Neutrophil (primary cell): ENCODE measurements around the gene FXYD4.

Experiments
- H3K27ac ChIP-seq: fragments of 200-600 bp; sonication (generic); 2 replicates; pipeline ENCODE4 v1.5.1; 2016; ENCODE audit warnings: mild to moderate bottlenecking, moderate library complexity
- H3K27me3 ChIP-seq: fragments of 200-600 bp; sonication (generic); 2 replicates; pipeline ENCODE4 v1.6.0; 2016; ENCODE audit warnings: mild to moderate bottlenecking
- H3K36me3 ChIP-seq: fragments of 200-600 bp; sonication (generic); 2 replicates; pipeline ENCODE4 v1.5.1; 2017
- H3K4me1 ChIP-seq, 2 experiments: fragments of 200-600 bp in 1 of 2; sonication (generic) in 1 of 2; 1 replicate in 1 of 2; 2 replicates in 1 of 2; pipeline versions ENCODE4 v1.5.1 to v1.6.1; 2013 to 2016; ENCODE audit warnings: low read depth in 1 of 2, low read length in 1 of 2, mild to moderate bottlenecking in 1 of 2, moderate library complexity in 1 of 2; ENCODE audit not compliant: control insufficient read depth in 1 of 2, insufficient read depth in 1 of 2
- H3K4me3 ChIP-seq, 2 experiments: fragments of 200-600 bp in 1 of 2; sonication (generic) in 1 of 2; 1 replicate in 1 of 2; 2 replicates in 1 of 2; pipeline ENCODE4 v1.5.1; 2013 to 2016; ENCODE audit warnings: low read depth in 1 of 2, low read length in 1 of 2, mild to moderate bottlenecking in 1 of 2, moderate library complexity in 1 of 2
- H3K9me3 ChIP-seq: fragments of 200-600 bp; sonication (generic); 2 replicates; pipeline ENCODE4 v1.5.1; 2016
- CTCF ChIP-seq: fragments of 200-600 bp; sonication (generic); IDR thresholded peaks from 2 replicates; pipeline ENCODE4 v1.5.1; 2016; ENCODE audit warnings: antibody characterized with exemption

FXYD4 gene

GRCh38 chr10:43353495-43354329, 17.7 kb upstream of the FXYD4 start:
- Histone ChIP-seq H3K4me3 (no peak overlapping the region), H3K36me3 (no peaks in the 10 kb centered on the region), H3K27me3 (peaks cover 44% of the 10 kb centered on the region), H3K9me3 (no peaks in the 10 kb centered on the region), H3K27ac (no peak overlapping the region), H3K4me1 (no peaks in the 10 kb centered on the region)
- no peak for TF ChIP-seq CTCF

GRCh38 chr10:43354330-43354635, 17.2 kb upstream of the FXYD4 start:
- Histone ChIP-seq H3K4me3 (no peak overlapping the region), H3K4me1 (no peaks in the 10 kb centered on the region), H3K27me3 (peaks cover 41% of the 10 kb centered on the region), H3K36me3 (no peaks in the 10 kb centered on the region), H3K9me3 (no peaks in the 10 kb centered on the region), H3K27ac (no peak overlapping the region)
- no peak for TF ChIP-seq CTCF

GRCh38 chr10:43354879-43355380, 16.5 kb upstream of the FXYD4 start:
- no peak overlapping the region for H3K27ac ChIP-seq
- no peak for TF ChIP-seq CTCF
- H3K27me3 ChIP-seq, result peaks cover 34% of the 10 kb centered on the region

GRCh38 chr10:43355749-43356371, 15.6 kb upstream of the FXYD4 start:
- no peak overlapping the region for H3K27ac ChIP-seq
- peaks cover 25% of the 10 kb centered on the region for H3K27me3 ChIP-seq
- no peaks in the 10 kb centered on the region for H3K36me3 ChIP-seq
- no peak for TF ChIP-seq CTCF
- no peaks in the 10 kb centered on the region for H3K9me3 ChIP-seq
- H3K4me1 ChIP-seq, result no peaks in the 10 kb centered on the region
- no peak overlapping the region for H3K4me3 ChIP-seq

More at GRCh38 chr10:43354879-43355380, 16.5 kb upstream of the FXYD4 start:
- no peaks in the 10 kb centered on the region for H3K4me1 ChIP-seq
- no peak overlapping the region for H3K4me3 ChIP-seq
- H3K36me3 ChIP-seq, result no peaks in the 10 kb centered on the region
- no peaks in the 10 kb centered on the region for H3K9me3 ChIP-seq

- Histone ChIP-seq H3K4me1 (peaks cover 14% of the 10 kb centered on the region in 2 experiments), H3K27ac (no peak overlapping the region), H3K9me3 (no peaks in the 10 kb centered on the region), H3K27me3 (no peaks in the 10 kb centered on the region), H3K36me3 (no peaks in the 10 kb centered on the region), H3K4me3 (no peak overlapping the region)
- no peak for TF ChIP-seq CTCF
Measured at GRCh38 chr10:43360086-43360485, 11.3 kb upstream of the FXYD4 start.
